Neuronal stem cell (in vitro differentiated cells): ENCODE measurements around the gene DERL2.

ENCODE experiments used
- DNase-seq: peaks from one replicate; pipeline ENCODE4 v3.0.0-alpha.2; 2013; ENCODE audit warnings: low spot score
- H2AFZ ChIP-seq: one replicate; pipeline ENCODE4 v1.6.1; 2013; ENCODE audit warnings: mild to moderate bottlenecking, low read length, inconsistent platforms
- H2AK5ac ChIP-seq: 2 replicates; pipeline ENCODE4 v1.6.1; 2013; ENCODE audit warnings: low read depth, mild to moderate bottlenecking, inconsistent platforms, low read length, moderate library complexity, mixed read lengths
- H2BK120ac ChIP-seq: 2 replicates; pipeline ENCODE4 v1.6.1; 2013; ENCODE audit warnings: low read depth, mild to moderate bottlenecking, inconsistent platforms, low read length, moderate library complexity, mixed read lengths
- H2BK12ac ChIP-seq: one replicate; pipeline ENCODE4 v1.6.1; 2013; ENCODE audit warnings: low read length, inconsistent platforms
- H2BK15ac ChIP-seq: 2 replicates; pipeline ENCODE4 v1.6.1; 2013; ENCODE audit warnings: mild to moderate bottlenecking, low read length, inconsistent platforms, mixed read lengths
- H2BK5ac ChIP-seq: one replicate; pipeline ENCODE4 v1.6.1; 2013; ENCODE audit warnings: inconsistent platforms, mild to moderate bottlenecking, low read length, moderate library complexity
- H3K14ac ChIP-seq: one replicate; pipeline ENCODE4 v1.6.1; 2013; ENCODE audit warnings: low read length, inconsistent platforms
- H3K18ac ChIP-seq: 2 replicates; pipeline ENCODE4 v1.6.1; 2013; ENCODE audit warnings: low read length, inconsistent platforms
- H3K23ac ChIP-seq: 2 replicates; pipeline ENCODE4 v1.6.1; 2013; ENCODE audit warnings: low read depth, mild to moderate bottlenecking, mixed read lengths, low read length, inconsistent platforms; ENCODE audit not compliant: poor library complexity
- H3K27ac ChIP-seq: replicated peaks from 3 replicates; pipeline ENCODE4 v1.5.1; 2013; ENCODE audit warnings: low read length, inconsistent platforms
- H3K27me3 ChIP-seq, 3 experiments: 2 replicates each; pipeline ENCODE4 v1.6.1; 2013; ENCODE audit warnings: low read length in 3 of 3, mild to moderate bottlenecking in 2 of 3, inconsistent platforms in 1 of 3, low read depth in 1 of 3, mixed read lengths in 1 of 3, moderate library complexity in 1 of 3; ENCODE audit not compliant: control insufficient read depth in 3 of 3, insufficient read depth in 3 of 3
- H3K36me3 ChIP-seq, 2 donors: replicated peaks in 1 of 2; 2 replicates each; pipeline ENCODE4 v1.6.1; 2013; ENCODE audit warnings: low read length in 2 of 2; ENCODE audit not compliant: control insufficient read depth in 2 of 2, insufficient read depth in 2 of 2
- H3K4ac ChIP-seq: 2 replicates; pipeline ENCODE4 v1.6.1; 2013; ENCODE audit warnings: inconsistent platforms, mild to moderate bottlenecking, low read length, moderate library complexity
- H3K4me1 ChIP-seq, 2 donors: 1 replicate in 1 of 2; 2 replicates in 1 of 2; pipeline ENCODE4 v1.6.1; 2013; ENCODE audit warnings: low read length in 2 of 2, low read depth in 1 of 2; ENCODE audit not compliant: control insufficient read depth in 2 of 2, insufficient read depth in 1 of 2
- H3K4me2 ChIP-seq: one replicate; pipeline ENCODE4 v1.6.1; 2013; ENCODE audit warnings: mild to moderate bottlenecking, low read length, inconsistent platforms; ENCODE audit not compliant: insufficient read depth, poor library complexity, severe bottlenecking
- H3K4me3 ChIP-seq, 2 donors: 2 replicates each; pipeline ENCODE4 v1.5.1; 2013; ENCODE audit warnings: low read length in 2 of 2, mild to moderate bottlenecking in 2 of 2, inconsistent platforms in 1 of 2, moderate library complexity in 1 of 2
- H3K79me1 ChIP-seq: one replicate; pipeline ENCODE4 v1.6.1; 2013; ENCODE audit warnings: low read depth, mild to moderate bottlenecking, inconsistent platforms, low read length, moderate library complexity
- H3K9ac ChIP-seq: one replicate; pipeline ENCODE4 v1.6.1; 2013; ENCODE audit warnings: mild to moderate bottlenecking, low read depth, low read length, inconsistent platforms; ENCODE audit not compliant: poor library complexity
- H3K9me3 ChIP-seq, 2 donors: replicated peaks in 1 of 2; 2 replicates each; pipeline versions ENCODE3 to v1.6.1; 2013; ENCODE audit warnings: low read length in 2 of 2, mild to moderate bottlenecking in 2 of 2, inconsistent platforms in 1 of 2, low read depth in 1 of 2, mixed read lengths in 1 of 2, moderate library complexity in 1 of 2; ENCODE audit not compliant: control insufficient read depth in 2 of 2, insufficient read depth in 1 of 2
- H4K8ac ChIP-seq: one replicate; pipeline ENCODE4 v1.6.1; 2013; ENCODE audit warnings: low read depth, mild to moderate bottlenecking, inconsistent platforms, low read length, moderate library complexity
- H4K91ac ChIP-seq: one replicate; pipeline ENCODE4 v1.6.1; 2013; ENCODE audit warnings: low read length, low read depth, mild to moderate bottlenecking, inconsistent platforms; ENCODE audit not compliant: poor library complexity
- WGBS, 2 donors: extraction: QIAGEN DNeasy Blood & Tissue Kit; methylation state at CpG; one replicate each; pipeline ENCODE4 v1.1.7; 2013; ENCODE audit warnings: missing lambda C conversion rate in 2 of 2, mixed read lengths in 1 of 2; ENCODE audit not compliant: insufficient read length in 2 of 2, insufficient replicate concordance in 1 of 2; ENCODE audit errors: extremely low coverage in 2 of 2; 5-methylcytosine and 5-hydroxymethylcytosine counted together

The DERL2 gene

GRCh38 chr17:5425826-5426225 lies 60.2 kb downstream of the DERL2 start:
- H3K36me3 ChIP-seq = peaks cover 52 to 96% of the 10 kb centered on the region in 2 donors
- peaks cover 2% of the 10 kb centered on the region for H3K79me1 ChIP-seq
- H3K4me3 ChIP-seq = no peak overlapping the region
- no peak overlapping the region for H2BK12ac ChIP-seq
- H3K18ac ChIP-seq = no peak overlapping the region
- no peak overlapping the region for H2BK5ac ChIP-seq
- H3K9me3 ChIP-seq = no peaks in the 10 kb centered on the region
- H2BK15ac ChIP-seq = no peak overlapping the region
- H3K4me2 ChIP-seq = no peak overlapping the region
- H3K4me1 ChIP-seq = peaks cover 2 to 5% of the 10 kb centered on the region in 2 donors
- no peak overlapping the region for H4K91ac ChIP-seq
- no peak overlapping the region for H2AFZ ChIP-seq
- no peak overlapping the region for H3K27ac ChIP-seq
- no peaks in the 10 kb centered on the region for H3K27me3 ChIP-seq
- no peak overlapping the region for H3K14ac ChIP-seq
- no peak overlapping the region for H3K9ac ChIP-seq
- no peak overlapping the region for H2BK120ac ChIP-seq
- H3K23ac ChIP-seq = no peak overlapping the region
- whole genome bisulfite sequencing, 2 donors = no CpG with 5 or more reads among the region's 3 CpGs
- H3K4ac ChIP-seq = no peak overlapping the region
- no peak for DNase-seq
- no peak overlapping the region for H2AK5ac ChIP-seq
- no peak overlapping the region for H4K8ac ChIP-seq

- Histone ChIP-seq H4K91ac (no peak overlapping the region), H2BK15ac (no peak overlapping the region), H2AFZ (no peak overlapping the region), H3K4ac (no peak overlapping the region), H3K36me3 (peaks cover 47 to 87% of the 10 kb centered on the region in 2 donors), H2BK120ac (no peak overlapping the region), H3K27me3 (no peaks in the 10 kb centered on the region), H3K4me2 (no peak overlapping the region), H3K4me1 (peaks cover 2 to 5% of the 10 kb centered on the region in 2 donors), H2BK5ac (no peak overlapping the region), H3K9ac (no peak overlapping the region), H3K23ac (no peak overlapping the region), H3K4me3 (no peak overlapping the region), H2BK12ac (no peak overlapping the region), H3K9me3 (no peaks in the 10 kb centered on the region), H3K27ac (no peak overlapping the region), H2AK5ac (no peak overlapping the region), H3K14ac (no peak overlapping the region), H4K8ac (no peak overlapping the region), H3K18ac (no peak overlapping the region), H3K79me1 (peaks cover 2% of the 10 kb centered on the region)
- WGBS, 2 donors = no CpG with 5 or more reads among the region's 1 CpG
- no peak for DNase-seq
Measured at GRCh38 chr17:5424909-5425308, 61.1 kb downstream of the DERL2 start.

- Histone ChIP-seq H4K91ac (no peak overlapping the region), H3K4me2 (no peak overlapping the region), H2BK12ac (no peak overlapping the region), H4K8ac (no peak overlapping the region), H2AFZ (no peak overlapping the region), H3K18ac (no peak overlapping the region), H2BK15ac (no peak overlapping the region), H2AK5ac (no peak overlapping the region), H2BK5ac (no peak overlapping the region), H3K14ac (no peak overlapping the region), H3K27me3 (no peaks in the 10 kb centered on the region), H2BK120ac (no peak overlapping the region), H3K27ac (no peak overlapping the region), H3K9me3 (no peaks in the 10 kb centered on the region), H3K4me3 (no peak overlapping the region), H3K4me1 (peaks cover 2 to 5% of the 10 kb centered on the region in 2 donors), H3K23ac (no peak overlapping the region), H3K36me3 (peaks cover 30 to 64% of the 10 kb centered on the region in 2 donors), H3K9ac (no peak overlapping the region), H3K79me1 (peaks cover 4% of the 10 kb centered on the region), H3K4ac (no peak overlapping the region)
- DNase-seq = no peak
- no CpG with 5 or more reads among the region's 2 CpGs for WGBS, 2 donors
Measured at GRCh38 chr17:5422505-5422904, 63.5 kb downstream of the DERL2 start.
